ENCODE measurements around the gene MXRA8.
"Not testable (repeated sequence)": the region's sequence is repeated elsewhere in the genome, so short reads cannot be mapped to it uniquely, and the experiment has no call there.

Gene MXRA8

DNA sequence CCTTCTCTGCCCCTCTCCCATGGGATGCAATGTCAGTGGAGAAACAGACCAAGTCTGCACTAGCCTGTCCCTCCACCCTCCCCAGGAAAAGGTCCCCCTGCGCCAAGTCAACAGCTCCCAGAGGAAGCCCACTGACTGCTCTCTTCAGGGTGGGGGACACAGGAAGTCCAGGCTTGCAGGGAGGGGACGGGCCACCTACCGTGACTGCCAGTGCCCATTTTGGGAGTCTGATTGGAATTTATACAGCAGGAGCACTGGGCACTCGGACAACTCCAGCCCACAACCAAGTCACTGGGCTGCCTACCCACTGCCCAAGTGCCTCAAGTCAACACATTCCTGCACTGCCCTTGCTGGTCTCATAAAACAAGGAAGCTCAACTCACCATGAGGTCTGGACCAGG, 34.7 kb upstream of the MXRA8 start:
- no peak for DNase-seq

DNA sequence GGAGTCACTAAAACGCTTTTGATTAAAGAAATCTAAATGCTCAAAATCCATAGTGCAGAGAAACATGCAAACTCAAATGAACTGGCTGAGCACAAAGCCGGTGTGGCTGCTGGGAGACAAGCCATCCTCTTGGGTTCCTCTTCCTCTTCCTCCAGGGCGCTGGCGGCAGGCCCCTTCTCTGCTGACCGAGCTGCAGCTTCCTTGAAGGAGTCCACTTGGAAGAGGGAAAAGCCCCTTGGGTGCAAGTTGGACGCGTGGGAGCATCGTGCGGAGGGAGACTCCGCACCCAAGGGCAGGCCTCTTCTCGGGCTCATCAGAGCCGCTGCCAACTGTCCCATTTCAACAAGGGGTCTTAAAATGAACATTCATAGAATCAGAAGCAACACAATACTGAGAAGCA, 32.9 kb upstream of the MXRA8 start:
- DNase-seq = peak in 1 of 4 experiments; percentile 15

DNA sequence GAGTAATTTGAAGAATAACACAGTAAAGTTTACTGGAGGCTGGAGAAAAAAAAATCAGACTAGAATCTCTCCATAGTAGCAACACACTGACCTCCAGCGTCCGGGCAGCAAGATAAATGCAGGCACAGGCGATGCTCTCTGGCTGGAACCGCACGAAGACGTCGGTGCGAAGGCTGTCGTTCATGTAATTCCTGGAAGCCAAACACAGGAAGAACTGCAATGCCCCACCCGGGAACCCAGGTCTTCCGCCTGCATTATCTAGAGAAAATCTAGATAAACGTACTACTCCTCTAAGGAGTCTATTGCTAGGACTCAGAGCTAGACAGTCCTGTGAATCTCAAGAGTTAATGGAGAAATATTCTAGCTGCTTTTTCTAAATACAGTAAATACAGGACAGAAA, 32.3 kb upstream of the MXRA8 start:
- no peak for DNase-seq

DNA sequence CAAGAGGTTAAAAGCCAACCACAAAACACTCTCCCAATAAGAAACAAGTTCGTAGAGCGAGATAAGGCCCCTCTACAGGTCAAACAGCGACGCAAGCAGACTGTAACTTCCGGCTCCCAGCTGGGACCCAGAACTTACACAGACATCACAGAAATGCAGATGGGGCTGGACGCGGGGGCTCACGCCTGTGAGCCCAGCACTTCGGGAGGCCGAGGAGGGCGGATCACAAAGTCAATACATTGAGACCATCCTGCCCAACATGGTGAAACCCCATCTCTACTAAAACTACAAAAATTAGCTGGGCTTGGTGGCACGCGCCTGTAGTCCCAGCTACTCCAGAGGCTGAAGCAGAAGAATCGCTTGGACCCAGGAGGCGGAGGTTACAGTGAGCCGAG, 29.7 kb upstream of the MXRA8 start:
- no peak for DNase-seq

DNA sequence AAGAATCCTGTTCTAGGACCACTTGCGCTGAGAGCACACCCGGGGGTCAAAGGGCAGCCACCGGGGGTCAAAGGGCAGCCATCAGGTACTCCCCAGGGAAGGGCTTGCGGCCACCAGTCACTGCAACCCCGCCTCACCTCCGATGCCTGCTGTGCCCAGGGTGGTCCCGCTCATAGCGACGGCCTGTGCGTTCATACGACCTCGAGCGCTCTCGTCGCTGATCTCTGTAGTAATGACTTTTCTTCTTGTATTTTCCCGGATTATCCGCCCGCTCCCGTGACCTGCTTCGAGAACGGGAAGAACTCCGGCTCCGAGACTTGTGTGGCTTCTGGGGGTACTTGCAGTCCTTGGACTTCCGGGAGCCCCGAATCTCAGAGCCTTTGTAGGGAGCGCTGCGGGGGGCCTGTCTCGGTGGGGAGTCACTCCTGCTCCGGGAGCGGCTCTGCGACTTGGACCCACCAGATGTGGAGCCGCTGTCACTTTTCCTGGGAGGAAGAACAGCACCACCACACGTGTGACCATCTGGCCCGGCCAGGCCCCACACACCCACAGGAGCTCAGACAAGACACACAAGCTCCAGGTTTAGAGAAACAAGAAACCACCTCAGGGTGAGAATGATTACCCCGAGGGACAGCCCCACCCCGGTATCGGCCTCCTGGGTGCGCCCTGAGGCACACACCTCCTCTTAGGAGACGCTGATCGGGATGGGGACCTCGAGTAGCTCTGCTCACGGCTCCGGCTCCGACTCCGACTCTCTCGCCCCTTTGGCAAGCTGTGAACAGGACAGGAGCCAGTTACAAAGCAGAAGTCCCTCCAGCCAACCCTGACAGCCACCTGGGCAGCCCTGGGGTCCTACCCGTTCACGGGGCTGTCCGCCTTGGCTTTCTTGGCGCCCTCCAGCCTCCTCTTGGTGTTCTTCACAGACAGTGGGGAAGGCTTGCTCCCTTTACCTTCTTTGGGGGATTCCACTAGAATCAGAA, 29.0 kb upstream of the MXRA8 start:
- no peak for DNase-seq

DNA sequence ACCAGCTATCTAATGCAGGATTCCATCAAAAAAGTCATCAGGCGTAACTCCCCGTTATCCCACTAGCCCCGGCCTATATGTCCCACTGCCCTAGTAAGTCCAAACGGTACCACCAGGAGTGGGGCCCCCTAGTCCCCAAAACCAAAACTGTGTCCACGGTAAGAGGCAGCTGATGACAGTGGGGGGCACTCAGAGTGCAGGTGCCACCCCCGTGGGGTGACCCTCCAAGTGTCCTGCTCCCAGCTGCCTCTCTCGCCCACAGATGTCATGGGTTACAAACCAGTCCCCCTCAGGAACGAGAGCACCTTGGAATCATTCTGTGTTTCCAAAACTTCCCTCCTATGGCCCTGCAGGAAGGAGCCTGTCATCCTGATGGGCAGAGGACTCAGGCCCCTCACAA, 27.6 kb upstream of the MXRA8 start:
- DNase-seq = no peak

DNA sequence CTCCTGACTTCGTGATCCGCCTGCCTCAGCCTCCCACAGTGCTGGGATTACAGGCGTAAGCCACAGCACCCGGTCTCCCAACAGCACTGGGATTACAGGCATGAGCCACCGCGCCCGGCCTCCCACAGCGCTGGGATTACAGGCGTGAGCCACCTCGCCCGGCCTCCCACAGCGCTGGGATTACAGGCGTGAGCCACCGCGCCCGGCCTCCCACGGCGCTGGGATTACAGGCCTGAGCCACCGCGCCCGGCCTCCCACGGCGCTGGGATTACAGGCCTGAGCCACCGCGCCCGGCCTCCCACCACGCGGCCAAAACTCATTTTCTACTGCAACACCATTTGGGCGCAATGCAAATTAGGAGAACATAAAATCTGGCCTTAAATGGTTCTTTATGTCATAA, 27.0 kb upstream of the MXRA8 start:
- not testable (repeated sequence) for DNase-seq

DNA sequence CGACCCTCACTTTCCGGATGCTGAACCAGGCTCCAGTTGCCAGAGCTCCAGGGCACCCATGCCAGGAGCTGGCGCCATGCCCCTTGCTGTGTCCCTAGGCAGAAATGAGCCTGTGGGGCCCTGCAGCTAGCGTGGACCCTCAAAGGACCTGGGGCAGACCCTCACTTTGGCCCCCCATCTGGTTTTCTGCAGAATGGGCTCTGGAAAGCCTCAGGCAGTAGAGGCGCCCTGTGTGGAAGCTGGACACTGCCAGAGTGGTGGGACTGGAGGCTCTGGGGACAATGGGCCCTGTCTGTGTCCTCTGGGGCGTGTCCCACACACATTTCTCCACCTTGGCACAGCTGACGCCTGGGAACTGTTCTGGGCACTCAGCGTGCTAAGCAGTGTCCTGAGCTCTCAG, 22.9 kb upstream of the MXRA8 start:
- DNase-seq = no peak

DNA sequence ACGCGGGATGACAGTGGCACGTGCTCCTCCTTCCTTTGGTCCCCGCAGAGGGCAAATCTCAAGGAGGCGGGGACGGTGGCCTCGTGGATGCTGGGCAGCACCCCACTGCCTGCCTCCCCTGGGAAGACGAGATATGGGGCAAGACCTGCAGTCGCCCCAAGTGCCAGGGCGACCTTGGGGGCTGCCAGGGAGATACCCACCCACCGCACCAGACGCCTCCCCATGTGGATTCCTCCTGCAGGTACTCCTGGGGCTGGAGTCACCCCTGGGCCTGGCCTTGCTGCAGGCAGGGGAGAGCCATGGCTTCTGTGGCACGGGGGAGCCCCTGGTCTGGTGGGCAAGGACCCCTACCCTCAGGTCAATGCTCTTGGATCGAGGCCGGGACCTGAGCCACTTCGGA, 22.5 kb upstream of the MXRA8 start:
- DNase-seq = no peak

DNA sequence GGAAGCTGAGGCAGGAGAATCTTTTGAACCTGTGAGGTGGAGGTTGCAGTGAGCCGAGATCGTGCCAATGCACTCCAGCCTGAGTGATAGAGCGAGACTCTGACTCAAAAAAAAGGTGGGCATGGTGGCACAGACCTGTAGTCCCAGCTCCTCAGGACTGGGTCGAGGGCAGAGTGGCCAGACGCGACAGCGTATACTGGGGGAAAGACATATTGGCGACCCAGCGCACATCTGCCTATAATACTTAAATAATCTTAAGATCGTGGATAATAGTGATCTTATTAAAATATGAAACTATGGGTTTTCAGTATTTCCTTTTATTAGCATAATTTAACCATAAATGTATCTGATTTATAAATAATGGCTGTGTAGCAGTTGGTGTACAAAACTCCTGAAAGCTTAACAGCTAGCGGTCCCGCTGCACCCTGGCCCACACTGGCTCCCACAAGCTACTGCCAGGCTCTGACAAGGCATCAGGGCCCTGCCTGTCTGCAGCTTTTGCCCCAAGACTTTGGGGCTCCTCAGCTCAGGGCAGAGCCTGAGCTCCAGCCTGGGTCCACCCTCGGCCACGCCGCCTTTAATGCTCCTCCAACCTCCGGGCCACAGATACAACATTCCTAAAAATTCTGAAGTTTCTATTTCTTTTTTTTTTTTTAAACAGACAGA, 19.3 kb upstream of the MXRA8 start:
- no peak for DNase-seq

DNA sequence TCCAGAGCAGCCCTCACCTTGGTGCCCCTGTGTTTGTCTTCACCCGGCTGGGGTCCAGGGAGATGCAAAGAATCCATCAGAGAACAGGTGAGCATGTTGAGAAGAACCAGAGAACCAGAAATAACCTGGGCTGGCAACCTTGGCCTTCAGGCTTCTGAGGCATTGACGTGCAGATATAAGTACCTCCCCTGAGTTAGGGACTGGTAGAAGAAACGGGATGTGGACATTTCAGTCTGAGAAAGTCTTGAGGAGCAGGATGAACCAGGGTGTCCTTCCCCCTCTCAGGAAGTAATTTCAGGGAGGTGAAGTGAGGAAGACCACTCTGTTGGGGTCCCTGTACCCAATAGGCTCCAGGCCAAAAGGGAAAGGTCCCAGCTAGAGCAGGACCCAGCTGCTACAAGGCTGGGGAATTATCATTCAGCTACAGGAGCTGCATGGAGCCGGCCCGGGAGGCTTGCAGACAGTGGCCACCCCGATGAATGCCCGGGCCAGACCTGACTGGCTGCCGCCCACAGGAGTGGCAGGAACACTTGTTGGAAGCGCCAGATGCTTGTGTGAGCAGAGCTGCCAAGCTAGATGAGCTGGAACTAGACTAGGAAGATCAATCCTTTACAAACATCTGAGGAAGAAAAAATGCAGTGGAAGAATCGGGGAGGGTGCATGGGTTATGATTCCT, 18.3 kb upstream of the MXRA8 start:
- DNase-seq = no peak

DNA sequence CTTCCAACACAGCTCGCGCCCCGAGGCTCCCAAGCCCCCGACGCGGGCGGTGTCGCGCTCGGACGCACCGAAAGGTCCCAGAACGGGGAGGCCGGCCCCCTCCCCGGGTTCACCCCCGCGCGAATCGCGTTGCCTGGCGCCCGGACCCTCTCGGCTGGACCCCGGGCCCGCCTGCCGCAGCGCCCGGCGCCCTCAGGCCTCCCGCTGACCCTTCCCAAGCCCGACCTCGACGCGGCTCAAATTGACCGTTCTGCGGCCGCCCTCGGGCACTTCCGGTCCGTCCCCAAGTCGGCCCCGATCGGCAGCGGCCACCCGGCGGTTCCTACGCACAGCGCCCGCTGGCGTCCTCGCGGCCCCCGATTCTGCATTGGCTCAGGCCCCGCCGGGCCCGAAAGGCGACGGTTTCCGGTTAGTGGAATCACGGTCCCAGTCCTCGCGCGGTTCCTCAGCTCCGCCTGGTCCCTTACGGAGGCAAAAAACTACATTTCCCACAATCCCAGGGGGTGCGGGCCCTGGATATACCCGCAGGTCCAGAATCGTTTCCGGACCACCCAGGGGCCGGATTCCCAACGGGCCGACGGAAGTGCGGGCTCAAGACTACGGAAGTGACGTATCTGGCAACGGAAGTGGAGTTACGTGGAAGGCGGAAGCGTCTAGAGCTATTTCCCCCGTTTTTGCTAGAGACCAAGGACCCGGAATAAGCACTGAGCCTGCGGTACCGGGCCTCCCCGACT, 16.7 kb upstream of the MXRA8 start, which contains the start of gene AURKAIP1:
TSS of gene AURKAIP1 (minus strand) at position 279 of the 734 bp plus-strand sequence. CDS start 451 bp downstream, outside the sequence.
- DNase-seq = peak; percentile 100

DNA sequence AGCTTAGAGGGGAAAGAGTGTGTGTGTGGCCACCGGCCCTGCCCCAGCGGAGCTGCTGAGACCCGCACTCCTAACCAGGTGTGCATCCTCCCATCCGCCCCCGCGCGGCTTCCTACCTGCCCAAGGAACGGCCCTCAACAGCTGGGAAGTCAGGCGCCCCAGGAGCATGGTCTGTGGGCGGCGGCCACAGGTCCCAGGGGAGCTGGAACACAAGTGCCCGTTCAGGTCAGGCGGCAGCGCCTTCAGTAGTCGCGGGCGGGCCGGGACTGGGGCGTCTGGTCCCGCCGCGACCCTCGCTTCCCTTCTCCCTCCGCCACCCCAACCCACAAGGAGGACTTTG, 16.2 kb upstream of the MXRA8 start:
- DNase-seq = peak in 1 of 4 experiments; percentile 21

DNA sequence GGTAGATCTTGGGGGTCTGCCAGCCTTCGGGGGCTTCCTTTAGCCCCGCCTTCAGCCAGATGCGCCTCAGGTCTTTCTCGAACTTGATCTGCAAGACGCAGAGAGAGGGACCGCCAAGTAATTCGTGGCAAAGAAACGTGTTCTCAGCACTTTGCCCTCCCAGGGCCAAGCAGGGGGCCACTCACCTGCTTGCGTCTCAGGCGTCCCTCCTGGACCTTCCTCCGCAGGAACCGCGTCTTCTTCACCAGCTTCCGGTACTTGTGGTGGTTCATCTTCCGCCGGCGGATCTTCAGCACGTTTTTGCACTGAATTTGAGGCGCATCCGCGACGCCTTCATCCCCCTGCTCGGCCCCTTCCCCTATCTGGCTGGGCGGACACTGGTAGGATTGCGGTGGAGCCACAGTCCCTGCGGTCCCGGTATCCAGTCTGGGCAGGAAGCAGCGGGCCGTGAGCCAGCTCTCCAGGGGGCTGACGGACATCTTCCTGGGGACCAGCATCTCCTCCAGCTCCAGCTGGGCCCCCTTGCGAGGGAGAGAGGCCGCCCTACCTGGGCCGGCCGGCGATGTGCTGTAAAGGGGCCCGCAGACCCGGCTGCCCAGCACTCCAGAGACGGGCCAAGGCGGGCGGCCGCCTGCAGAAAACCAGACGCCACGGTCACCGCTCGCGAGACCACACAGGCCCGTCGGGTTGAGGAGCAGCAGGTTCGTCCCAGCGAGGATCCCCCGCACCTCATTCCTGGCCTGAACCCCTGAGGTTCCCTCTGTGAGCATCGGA, 15.6 kb upstream of the MXRA8 start:
- no peak for DNase-seq

DNA sequence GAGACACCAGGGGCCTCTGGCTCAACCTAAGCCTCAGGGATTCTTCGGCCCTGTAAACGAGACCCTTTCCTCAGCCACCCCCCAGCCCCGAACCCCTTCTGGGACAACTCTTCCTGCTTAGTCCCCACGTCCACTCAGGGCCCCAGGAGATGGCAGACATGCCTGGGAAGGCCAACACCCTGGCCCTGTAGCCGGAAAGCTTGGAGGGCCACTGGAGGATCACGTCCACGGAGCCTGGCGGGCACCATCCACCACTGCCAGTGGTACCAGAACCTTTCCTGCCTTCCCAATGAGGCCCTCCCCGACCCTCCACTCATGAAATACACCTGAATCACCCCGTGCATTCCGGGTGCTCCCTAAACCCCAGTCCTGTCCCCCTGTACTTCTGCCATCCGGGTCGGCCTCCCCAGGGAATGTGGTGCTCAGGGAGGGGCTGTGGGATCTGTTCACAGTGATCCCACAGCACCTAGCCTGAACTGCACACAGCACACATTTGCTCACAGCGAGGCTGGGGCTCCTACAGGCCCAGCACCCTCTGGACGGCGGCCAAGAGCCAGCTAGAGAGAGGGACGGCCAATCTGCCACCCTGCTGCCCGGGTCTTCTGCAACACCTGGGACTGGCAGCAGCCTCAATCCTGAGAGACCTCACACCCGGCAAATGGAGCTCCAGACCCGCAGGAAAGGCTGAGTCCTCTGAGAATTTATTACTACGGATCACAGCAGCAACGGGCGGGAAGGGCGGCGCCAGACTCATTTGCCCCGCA, 14.9 kb upstream of the MXRA8 start:
- no peak for DNase-seq

DNA sequence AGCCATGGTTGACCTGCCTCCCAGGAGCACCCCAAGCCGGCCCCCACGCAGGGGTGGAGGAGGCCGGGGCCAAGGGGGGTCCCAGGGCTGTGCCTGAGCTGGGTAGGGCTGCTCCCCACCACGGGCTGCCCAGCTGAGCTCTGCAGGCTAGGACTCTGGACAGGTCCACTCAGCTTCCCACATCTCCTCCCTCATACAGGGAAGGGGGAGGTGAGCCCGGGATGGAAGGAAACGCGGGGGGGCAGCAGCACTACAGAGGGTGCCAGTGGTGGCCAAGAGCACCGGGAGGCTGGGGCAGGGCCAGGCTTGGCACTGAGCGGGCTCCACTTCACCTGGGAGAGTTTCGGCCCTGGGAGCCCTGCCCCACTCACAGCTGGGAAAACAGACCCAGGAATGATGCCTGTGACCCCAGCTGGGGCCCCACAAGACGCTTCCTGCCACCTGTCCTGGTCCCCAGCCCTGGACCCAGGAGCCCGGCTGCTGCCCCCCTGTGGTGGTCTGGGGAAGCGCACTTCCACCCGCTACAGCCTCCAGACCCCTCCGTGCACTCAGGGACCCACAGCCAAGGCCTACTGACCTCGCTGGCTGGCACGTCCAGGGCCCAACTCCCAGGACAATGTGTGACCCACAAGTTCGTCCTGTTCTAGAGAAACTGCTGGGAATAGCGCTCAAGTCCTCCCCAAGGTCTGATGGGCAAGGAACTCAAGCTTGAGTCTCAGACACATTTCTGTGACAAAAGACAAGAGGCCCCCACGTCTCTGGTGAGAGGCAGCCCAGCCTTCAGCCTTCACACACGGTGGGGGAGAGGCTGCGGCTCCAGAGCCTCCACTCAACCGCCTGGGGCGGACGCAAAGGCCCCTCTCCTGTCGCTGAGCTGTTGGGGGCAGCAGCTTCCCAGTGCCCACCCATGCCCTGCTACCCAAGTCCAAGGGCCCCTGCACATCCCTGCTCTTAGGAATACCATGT, 13.7 kb upstream of the MXRA8 start:
- DNase-seq = peak; percentile 58 to 80 (median 72)

DNA sequence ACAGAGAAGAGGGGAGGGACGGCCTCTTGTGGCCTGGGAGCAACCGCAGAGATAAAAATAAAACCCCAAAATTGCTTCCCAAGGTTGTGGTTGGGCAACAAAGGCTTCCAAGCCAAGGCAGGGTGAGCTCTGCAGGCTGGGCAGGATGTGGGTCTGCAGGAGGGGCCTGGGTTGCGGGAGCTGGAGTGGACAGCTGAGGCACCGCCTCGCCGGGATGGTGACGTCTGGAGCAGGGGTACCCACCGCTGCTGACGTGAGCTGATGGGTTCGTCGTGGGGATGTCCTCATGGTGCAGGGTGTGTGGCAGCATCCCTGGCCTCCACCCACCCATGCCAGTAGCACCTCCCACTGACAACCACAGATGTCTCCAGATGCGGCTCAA, 13.0 kb upstream of the MXRA8 start:
- DNase-seq = no peak

DNA sequence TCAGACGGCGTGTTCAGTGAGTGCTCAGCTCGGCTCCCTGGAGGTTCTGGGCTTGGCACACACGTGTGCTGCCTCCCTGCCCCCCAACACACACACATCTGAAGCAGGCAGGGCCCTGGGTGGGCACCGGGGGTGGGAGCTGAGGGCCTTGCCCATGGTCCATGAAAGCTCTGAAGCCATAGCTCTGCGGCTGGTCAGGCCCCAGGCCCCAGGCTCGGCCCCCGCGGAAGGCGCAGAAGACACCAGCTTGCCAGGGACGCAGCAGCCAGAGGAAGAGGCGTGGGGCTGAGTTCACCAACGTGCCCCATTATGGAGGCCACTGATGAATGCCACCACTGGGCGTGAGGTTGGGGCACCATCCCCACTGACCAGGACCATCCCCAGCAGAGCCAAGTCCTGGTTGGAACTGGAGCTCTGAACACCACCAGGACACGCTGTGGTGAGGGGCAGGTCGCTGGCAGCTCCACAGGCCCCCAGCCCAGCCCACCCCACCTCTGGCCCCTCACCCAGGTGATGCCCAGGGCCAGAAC, 12.5 kb upstream of the MXRA8 start:
- no peak for DNase-seq

DNA sequence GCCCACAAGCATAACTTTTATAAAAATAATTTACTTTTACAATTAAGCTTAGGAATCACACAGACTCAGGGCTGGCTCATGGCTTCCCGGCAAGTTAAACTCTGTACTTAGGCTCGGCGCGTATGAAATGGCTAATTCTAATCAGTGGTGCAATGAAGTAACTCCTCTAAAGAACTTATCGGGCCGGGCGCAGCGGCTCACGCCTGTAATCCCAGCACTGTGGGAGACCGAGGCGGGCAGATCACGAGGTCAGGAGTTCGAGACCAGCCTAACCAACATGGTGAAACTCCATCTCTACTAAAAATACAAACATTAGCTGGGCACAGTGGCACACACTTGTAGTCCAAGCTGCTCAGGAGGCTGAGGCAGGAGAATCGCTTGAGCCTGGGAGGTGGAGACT, 11.7 kb upstream of the MXRA8 start:
- not testable (repeated sequence) for DNase-seq

DNA sequence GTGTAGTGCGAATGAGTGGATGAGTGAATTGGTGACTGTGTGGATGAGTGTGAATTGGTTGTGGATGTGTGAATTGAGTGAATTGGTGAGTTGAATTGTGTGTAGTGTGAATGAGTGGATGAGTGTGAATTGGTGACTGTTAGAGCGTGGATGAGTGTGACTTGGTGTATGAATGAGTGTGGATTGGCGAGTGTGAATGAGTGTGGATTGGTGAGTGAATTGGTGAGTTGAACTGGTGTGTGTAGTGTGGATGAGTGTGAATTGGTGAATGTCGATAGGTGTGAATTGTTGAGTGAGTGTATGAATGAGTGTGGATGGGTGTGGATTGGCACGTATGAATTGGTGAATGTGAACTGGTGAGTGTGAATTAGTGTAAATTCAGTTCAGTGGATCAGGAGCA, 9.0 kb upstream of the MXRA8 start:
- no peak for DNase-seq
